ENCODE data around the gene XRN2.

GRCh38 chr20:21437816-21438215 is 134.7 kb downstream of the XRN2 start:
- no peak for TF ChIP-seq POLR2A (IDR thresholded peaks at IDR 0.05)
- TF ChIP-seq, protein P1, sequence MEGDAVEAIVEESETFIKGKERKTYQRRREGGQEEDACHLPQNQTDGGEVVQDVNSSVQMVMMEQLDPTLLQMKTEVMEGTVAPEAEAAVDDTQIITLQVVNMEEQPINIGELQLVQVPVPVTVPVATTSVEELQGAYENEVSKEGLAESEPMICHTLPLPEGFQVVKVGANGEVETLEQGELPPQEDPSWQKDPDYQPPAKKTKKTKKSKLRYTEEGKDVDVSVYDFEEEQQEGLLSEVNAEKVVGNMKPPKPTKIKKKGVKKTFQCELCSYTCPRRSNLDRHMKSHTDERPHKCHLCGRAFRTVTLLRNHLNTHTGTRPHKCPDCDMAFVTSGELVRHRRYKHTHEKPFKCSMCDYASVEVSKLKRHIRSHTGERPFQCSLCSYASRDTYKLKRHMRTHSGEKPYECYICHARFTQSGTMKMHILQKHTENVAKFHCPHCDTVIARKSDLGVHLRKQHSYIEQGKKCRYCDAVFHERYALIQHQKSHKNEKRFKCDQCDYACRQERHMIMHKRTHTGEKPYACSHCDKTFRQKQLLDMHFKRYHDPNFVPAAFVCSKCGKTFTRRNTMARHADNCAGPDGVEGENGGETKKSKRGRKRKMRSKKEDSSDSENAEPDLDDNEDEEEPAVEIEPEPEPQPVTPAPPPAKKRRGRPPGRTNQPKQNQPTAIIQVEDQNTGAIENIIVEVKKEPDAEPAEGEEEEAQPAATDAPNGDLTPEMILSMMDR (IDR thresholded peaks at IDR 0.05): no peak

Data from gastroesophageal sphincter (tissue), 3 donors.